Spleen (tissue), 7 donors: ENCODE results near the gene OSBPL7.

Experiments used
- CTCF ChIP-seq, 11 experiments: fragments of 200-600 bp in 7 of 11; fragments of 450-650 bp in 4 of 11; sonication (generic) in 4 of 11; IDR thresholded peaks in 8 of 11; conservative IDR thresholded peaks in 3 of 11; 1 replicate in 7 of 11; 2 replicates in 4 of 11; pipeline versions ENCODE4 v1.4.0 to v1.8.0; 2016 to 2021; ENCODE audit warnings: antibody characterized with exemption in 11 of 11, inconsistent platforms in 4 of 11, mild to moderate bottlenecking in 1 of 11
- POLR2A ChIP-seq, 3 donors: fragments of 450-650 bp; IDR thresholded peaks; one replicate each; pipeline ENCODE4 v1.5.1; 2017; ENCODE audit warnings: antibody characterized with exemption in 3 of 3, mild to moderate bottlenecking in 1 of 3
- donor health status: DM: no; HTN: no; CAD: no; lungs with moderate emphysema.
- donor health status: DM: no; HTN: no; CAD: no.
- donor health status: DM: no; HTN: no; CAD: no.

- TF ChIP-seq CTCF (IDR thresholded peaks at IDR 0.05 in 8 of 11, conservative IDR thresholded peaks at IDR 0.05 in 3 of 11) (no peak), POLR2A (IDR thresholded peaks at IDR 0.05) (no peak)
Observed at GRCh38 chr17:47840001-47840741, 18.6 kb upstream of the OSBPL7 start.
